Measurements from ENCODE around the gene SHFL. TPM values are rescaled to one million over a fixed set of nuclear protein-coding genes. Genes with fewer than 3 reads are reported as not detected.

Gene SHFL
- total and polyA plus RNA-seq, 2 of the 4 experiments (the other 2 are of a cell fraction), result 9.0 to 32.1 TPM

DNA sequence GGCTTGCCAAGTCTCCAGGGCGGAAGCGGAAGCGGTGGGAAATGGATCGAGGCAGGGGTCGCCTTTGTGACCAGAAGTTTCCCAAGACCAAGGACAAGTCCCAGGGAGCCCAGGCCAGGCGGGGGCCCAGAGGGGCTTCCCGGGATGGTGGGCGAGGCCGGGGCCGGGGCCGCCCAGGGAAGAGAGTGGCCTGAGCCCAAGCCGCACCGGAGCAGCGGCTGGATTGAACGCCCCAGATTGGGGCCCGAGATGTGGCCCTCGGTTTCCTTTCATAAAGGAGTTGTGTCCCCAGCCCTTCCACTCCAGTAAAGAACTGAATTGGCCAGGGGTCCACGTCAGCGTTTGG, 24.8 kb downstream of the SHFL start:
- no peak overlapping the region for H3K4me3 ChIP-seq (ENCODE audit: insufficient read depth, low read depth, low read length)
- WGBS, 2 experiments (ENCODE audit: extremely low coverage in 2 of 2, insufficient read length in 1 of 2), result 98% methylated on average over 13 of the region's 19 CpGs; no CpG with 5 or more reads in 1 of the 2 experiments
- no peak overlapping the region for H2BK20ac ChIP-seq (ENCODE audit: low read depth, low read length)
- H3K9me3 ChIP-seq (ENCODE audit: control insufficient read depth, insufficient read depth, low read length), result no peaks in the 10 kb centered on the region
- H2BK120ac ChIP-seq (ENCODE audit: low read depth, low read length), result no peak overlapping the region
- TF ChIP-seq SMC3 (IDR thresholded peaks at IDR 0.05; ENCODE audit: low read depth, low read length) (no peak), MAFK (IDR thresholded peaks at IDR 0.05; ENCODE audit: low read depth, low read length) (no peak), MXI1 (IDR thresholded peaks at IDR 0.05; ENCODE audit: borderline replicate concordance, low read depth, low read length) (no peak), RAD21 (IDR thresholded peaks at IDR 0.05; ENCODE audit: low read length) (no peak), CEBPB (IDR thresholded peaks at IDR 0.05; ENCODE audit: low read depth, low read length) (no peak), RCOR1 (IDR thresholded peaks at IDR 0.05; ENCODE audit: insufficient replicate concordance, low read length) (no peak), RFX5 (IDR thresholded peaks at IDR 0.05; ENCODE audit: low read depth, low read length) (no peak), NFE2L2 (IDR thresholded peaks at IDR 0.05; ENCODE audit: low read depth, low read length) (no peak), POLR2A (IDR thresholded peaks at IDR 0.05; ENCODE audit: low read depth, low read length) (no peak), MAZ (IDR thresholded peaks at IDR 0.05; ENCODE audit: borderline replicate concordance, low read depth, low read length) (no peak), CHD1 (IDR thresholded peaks at IDR 0.05; ENCODE audit: low read depth, low read length) (no peak), FOS (IDR thresholded peaks at IDR 0.05; ENCODE audit: low read depth, low read length) (no peak)
- TF ChIP-seq, protein P1, sequence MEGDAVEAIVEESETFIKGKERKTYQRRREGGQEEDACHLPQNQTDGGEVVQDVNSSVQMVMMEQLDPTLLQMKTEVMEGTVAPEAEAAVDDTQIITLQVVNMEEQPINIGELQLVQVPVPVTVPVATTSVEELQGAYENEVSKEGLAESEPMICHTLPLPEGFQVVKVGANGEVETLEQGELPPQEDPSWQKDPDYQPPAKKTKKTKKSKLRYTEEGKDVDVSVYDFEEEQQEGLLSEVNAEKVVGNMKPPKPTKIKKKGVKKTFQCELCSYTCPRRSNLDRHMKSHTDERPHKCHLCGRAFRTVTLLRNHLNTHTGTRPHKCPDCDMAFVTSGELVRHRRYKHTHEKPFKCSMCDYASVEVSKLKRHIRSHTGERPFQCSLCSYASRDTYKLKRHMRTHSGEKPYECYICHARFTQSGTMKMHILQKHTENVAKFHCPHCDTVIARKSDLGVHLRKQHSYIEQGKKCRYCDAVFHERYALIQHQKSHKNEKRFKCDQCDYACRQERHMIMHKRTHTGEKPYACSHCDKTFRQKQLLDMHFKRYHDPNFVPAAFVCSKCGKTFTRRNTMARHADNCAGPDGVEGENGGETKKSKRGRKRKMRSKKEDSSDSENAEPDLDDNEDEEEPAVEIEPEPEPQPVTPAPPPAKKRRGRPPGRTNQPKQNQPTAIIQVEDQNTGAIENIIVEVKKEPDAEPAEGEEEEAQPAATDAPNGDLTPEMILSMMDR (conservative IDR thresholded peaks at IDR 0.05; ENCODE audit: low read depth, low read length), result no peak
- TF ChIP-seq, protein P2, sequence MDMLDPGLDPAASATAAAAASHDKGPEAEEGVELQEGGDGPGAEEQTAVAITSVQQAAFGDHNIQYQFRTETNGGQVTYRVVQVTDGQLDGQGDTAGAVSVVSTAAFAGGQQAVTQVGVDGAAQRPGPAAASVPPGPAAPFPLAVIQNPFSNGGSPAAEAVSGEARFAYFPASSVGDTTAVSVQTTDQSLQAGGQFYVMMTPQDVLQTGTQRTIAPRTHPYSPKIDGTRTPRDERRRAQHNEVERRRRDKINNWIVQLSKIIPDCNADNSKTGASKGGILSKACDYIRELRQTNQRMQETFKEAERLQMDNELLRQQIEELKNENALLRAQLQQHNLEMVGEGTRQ (IDR thresholded peaks at IDR 0.05; ENCODE audit: low read depth, low read length), result no peak
- TF ChIP-seq, protein P3, sequence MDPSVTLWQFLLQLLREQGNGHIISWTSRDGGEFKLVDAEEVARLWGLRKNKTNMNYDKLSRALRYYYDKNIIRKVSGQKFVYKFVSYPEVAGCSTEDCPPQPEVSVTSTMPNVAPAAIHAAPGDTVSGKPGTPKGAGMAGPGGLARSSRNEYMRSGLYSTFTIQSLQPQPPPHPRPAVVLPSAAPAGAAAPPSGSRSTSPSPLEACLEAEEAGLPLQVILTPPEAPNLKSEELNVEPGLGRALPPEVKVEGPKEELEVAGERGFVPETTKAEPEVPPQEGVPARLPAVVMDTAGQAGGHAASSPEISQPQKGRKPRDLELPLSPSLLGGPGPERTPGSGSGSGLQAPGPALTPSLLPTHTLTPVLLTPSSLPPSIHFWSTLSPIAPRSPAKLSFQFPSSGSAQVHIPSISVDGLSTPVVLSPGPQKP (IDR thresholded peaks at IDR 0.05; ENCODE audit: borderline replicate concordance, low read depth, low read length), result no peak
- no peak overlapping the region for H2BK5ac ChIP-seq (ENCODE audit: low read depth, low read length, poor library complexity, severe bottlenecking)
- H2AFZ ChIP-seq (replicated peaks; ENCODE audit: low read length, poor library complexity), result no peak overlapping the region
- no peak overlapping the region for H2AK9ac ChIP-seq (replicated peaks; ENCODE audit: low read depth, low read length, poor library complexity)
- peaks cover 2% of the 10 kb centered on the region for H3K4me1 ChIP-seq (ENCODE audit: control insufficient read depth, insufficient read depth, low read length)
- ATAC-seq (ENCODE audit: low read depth) (no peak), DNase-seq (no peak)
- peaks cover 55% of the 10 kb centered on the region for H3K36me3 ChIP-seq (ENCODE audit: control insufficient read depth, insufficient read depth, low read length)
- no peak overlapping the region for H3K56ac ChIP-seq (ENCODE audit: extremely low read depth, insufficient read depth, low read length)
- no peak overlapping the region for H3K9ac ChIP-seq (ENCODE audit: low read depth, low read length)
- ChIA-PET CTCF (no interaction called here), POLR2A (ENCODE audit: unreplicated experiment) (no interaction called here)
- H3K27ac ChIP-seq (ENCODE audit: insufficient read depth, low read length), result no peak overlapping the region
- H3K79me1 ChIP-seq (ENCODE audit: low read depth in 1 of 2, low read length in 2 of 2), result peaks cover 16 to 39% of the 10 kb centered on the region in 2 experiments
- H3K14ac ChIP-seq (replicated peaks; ENCODE audit: low read depth, low read length), result no peak overlapping the region
- H4K5ac ChIP-seq (ENCODE audit: low read depth, low read length), result no peak overlapping the region
- peaks cover 19% of the 10 kb centered on the region for H4K20me1 ChIP-seq (ENCODE audit: insufficient read depth, low read length)
- H2BK15ac ChIP-seq (ENCODE audit: low read depth, low read length), result no peak overlapping the region
- intact Hi-C loops (cut with micrococcal nuclease) (no loop called here), in situ Hi-C loops (cut with MboI; ENCODE audit: low sequenced_read_pairs) (no loop called here), dilution Hi-C loops (cut with HindIII; ENCODE audit: low sequenced_read_pairs, unreplicated experiment) (no loop called here)
- no peak overlapping the region for H2AK5ac ChIP-seq (ENCODE audit: low read depth, low read length)
- no peaks in the 10 kb centered on the region for H3K9me1 ChIP-seq (ENCODE audit: insufficient read depth, low read length)
- no peak overlapping the region for H3K23ac ChIP-seq (ENCODE audit: low read depth, low read length)
- no peaks in the 10 kb centered on the region for H3K27me3 ChIP-seq (ENCODE audit: control insufficient read depth, insufficient read depth, low read length)
- H3K4me2 ChIP-seq (ENCODE audit: low read depth, low read length), result no peak overlapping the region
- H3K4ac ChIP-seq (ENCODE audit: low read depth, low read length), result no peak overlapping the region
- no peak overlapping the region for H4K8ac ChIP-seq (ENCODE audit: low read depth in 2 of 2, low read length in 2 of 2)
- BruUV-seq (replicated peaks), result no TSS peak
- H4K91ac ChIP-seq (ENCODE audit: insufficient read depth, low read depth, low read length), result no peak overlapping the region
- no peak overlapping the region for H3K18ac ChIP-seq (ENCODE audit: low read depth, low read length)

Data from IMR-90 (cell line).